HepG2 (cell line): Measurements from ENCODE around the gene FAM163B.

Experiments used
- CHD2 ChIP-seq: IDR thresholded peaks from 2 replicates; pipeline ENCODE4 v1.6.1; 2011; ENCODE audit warnings: low read depth, low read length, improper control_type of control experiment
- CTCF ChIP-seq: sonication (generic); formaldehyde crosslinking; IDR thresholded peaks from 2 replicates; pipeline ENCODE4 v1.5.0; 2020; ENCODE audit warnings: mild to moderate bottlenecking, missing genetic modification reagents, moderate library complexity

DNA sequence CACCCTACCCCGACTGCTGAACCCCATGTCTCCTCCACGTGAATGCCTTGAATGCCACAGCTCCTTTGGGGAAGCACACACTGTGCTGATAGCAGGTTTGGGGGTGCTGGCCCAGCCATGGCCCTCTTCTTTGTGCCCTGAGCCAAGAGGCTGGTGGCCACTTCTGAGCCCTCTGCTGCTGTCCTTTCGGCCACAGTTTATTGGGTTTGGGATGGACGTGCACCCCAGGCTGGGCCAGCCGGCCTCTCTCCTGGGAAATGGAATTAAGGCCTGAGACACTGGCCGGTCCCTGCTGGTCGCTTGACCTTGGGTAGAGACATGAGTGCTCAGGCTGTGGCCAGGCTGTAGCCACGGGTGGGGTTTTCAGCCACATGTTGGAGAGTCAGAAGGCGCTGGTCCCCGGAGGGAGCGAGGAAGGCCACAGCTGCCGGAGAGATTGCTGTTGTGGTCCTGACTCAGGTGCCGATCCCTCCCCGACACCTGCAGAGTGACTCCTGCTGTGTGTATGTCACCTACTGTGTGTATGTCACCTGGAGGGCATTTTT is 26.6 kb downstream of the FAM163B start:
- TF ChIP-seq CHD2, result no peak
- TF ChIP-seq CTCF (CRISPR knock-in tag), result no peak
